ENCODE data around the gene ZNF280A. TPM values are rescaled to one million over a fixed set of nuclear protein-coding genes. Genes with fewer than 3 reads are reported as not detected.

The ZNF280A gene
- total RNA-seq, 3 donors from 2014 or later (not counting 1 experiment from before 2014, with no cell fraction given) = not detected

DNA sequence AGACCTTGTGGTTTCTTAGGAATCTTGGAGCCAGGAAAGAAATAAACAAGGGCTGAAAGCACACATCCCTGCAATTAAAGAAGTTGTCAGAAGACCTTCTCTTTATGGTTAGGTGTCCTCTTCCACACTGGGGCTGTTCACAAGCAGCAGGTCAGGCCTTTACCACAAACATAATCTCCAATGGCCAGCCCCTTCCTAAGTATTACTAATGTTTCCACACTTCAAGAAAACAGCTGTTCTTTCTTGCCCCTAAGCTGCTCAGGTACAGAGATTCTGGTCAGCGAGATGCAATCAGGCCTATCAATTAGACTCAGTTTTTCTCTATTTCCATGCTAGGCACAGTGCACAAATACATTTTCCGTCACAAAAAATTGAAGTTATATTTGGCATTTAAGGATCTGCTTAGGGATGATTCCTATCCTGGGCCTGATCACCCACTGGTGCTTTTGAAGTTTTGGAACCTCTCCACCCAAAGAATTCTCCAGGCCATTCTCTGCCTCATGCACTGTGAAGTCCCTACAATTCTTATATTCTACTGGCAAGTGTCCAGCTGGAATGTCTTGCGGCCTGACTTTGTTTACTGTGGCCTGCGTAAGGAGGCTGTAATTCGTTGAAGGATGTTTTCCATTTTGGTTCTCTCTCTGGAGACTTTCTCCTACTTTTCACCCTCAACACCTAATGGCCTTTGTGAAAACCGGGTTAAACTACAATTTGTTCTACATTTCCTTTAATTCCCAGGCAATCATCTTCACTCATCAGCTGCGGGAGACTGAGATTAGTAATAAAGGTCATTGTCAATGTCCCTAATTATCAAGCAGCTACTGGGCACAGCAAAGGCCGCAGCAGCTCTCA is 33.9 kb upstream of the ZNF280A start:
- Histone ChIP-seq H3K4me3 (ENCODE audit: low read length) (no peak overlapping the region), H3K27me3 (ENCODE audit: control insufficient read depth, insufficient read depth, low read length) (no peaks in the 10 kb centered on the region), H3K27ac (ENCODE audit: low read length) (no peak overlapping the region), H3K9me3 (ENCODE audit: control insufficient read depth, insufficient read depth, low read length) (no peaks in the 10 kb centered on the region), H3K4me1 (ENCODE audit: control insufficient read depth, insufficient read depth, low read length) (peaks cover 2% of the 10 kb centered on the region), H3K36me3 (ENCODE audit: control insufficient read depth, insufficient read depth, low read length) (no peaks in the 10 kb centered on the region)
- H3K4me3 Mint-ChIP-seq = no peak overlapping the region
- H3K27me3 Mint-ChIP-seq (ENCODE audit: low read depth in 2 of 2) = no peaks in the 10 kb centered on the region
- no peaks in the 10 kb centered on the region for H3K36me3 Mint-ChIP-seq
- TF ChIP-seq, protein P1, sequence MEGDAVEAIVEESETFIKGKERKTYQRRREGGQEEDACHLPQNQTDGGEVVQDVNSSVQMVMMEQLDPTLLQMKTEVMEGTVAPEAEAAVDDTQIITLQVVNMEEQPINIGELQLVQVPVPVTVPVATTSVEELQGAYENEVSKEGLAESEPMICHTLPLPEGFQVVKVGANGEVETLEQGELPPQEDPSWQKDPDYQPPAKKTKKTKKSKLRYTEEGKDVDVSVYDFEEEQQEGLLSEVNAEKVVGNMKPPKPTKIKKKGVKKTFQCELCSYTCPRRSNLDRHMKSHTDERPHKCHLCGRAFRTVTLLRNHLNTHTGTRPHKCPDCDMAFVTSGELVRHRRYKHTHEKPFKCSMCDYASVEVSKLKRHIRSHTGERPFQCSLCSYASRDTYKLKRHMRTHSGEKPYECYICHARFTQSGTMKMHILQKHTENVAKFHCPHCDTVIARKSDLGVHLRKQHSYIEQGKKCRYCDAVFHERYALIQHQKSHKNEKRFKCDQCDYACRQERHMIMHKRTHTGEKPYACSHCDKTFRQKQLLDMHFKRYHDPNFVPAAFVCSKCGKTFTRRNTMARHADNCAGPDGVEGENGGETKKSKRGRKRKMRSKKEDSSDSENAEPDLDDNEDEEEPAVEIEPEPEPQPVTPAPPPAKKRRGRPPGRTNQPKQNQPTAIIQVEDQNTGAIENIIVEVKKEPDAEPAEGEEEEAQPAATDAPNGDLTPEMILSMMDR (IDR thresholded peaks at IDR 0.05) = no peak
- peaks cover 0 to 2% of the 10 kb centered on the region in 2 donors for H3K4me1 Mint-ChIP-seq
- no peak for ATAC-seq
- intact Hi-C loops (cut with micrococcal nuclease) = no loop called here
- DNase-seq = no peak
- H3K27ac Mint-ChIP-seq = no peak overlapping the region
- H3K9me3 Mint-ChIP-seq = no peaks in the 10 kb centered on the region
- WGBS (ENCODE audit: insufficient coverage) = 64% methylated on average over 7 of the region's 8 CpGs

DNA sequence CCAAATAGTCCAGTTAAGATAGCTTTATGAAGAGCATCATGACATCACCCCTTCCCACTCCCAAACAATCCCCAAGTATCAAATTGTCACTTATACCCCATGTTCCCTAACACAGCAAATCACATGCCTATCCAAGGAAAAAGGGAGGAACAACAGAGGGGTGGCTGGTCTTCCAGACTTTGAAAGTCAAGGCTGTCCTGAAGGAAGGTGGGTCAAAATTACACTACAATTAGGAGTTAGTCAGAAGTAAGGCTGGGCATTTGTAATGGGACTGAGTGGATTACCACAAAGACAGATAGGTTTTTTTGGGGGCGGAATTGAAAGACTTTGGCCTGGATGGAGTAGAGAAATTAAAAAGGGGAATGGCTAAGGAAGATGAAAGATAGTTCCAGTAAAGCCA is 33.1 kb upstream of the ZNF280A start:
- Histone ChIP-seq H3K4me1 (ENCODE audit: control insufficient read depth, insufficient read depth, low read length) (no peaks in the 10 kb centered on the region), H3K9me3 (ENCODE audit: control insufficient read depth, insufficient read depth, low read length) (no peaks in the 10 kb centered on the region), H3K27ac (ENCODE audit: low read length) (no peak overlapping the region), H3K4me3 (ENCODE audit: low read length) (no peak overlapping the region), H3K27me3 (ENCODE audit: control insufficient read depth, insufficient read depth, low read length) (no peaks in the 10 kb centered on the region), H3K36me3 (ENCODE audit: control insufficient read depth, insufficient read depth, low read length) (no peaks in the 10 kb centered on the region)
- Mint-ChIP-seq H3K36me3 (no peaks in the 10 kb centered on the region), H3K27ac (no peak overlapping the region), H3K9me3 (no peaks in the 10 kb centered on the region), H3K4me1 (no peaks in the 10 kb centered on the region), H3K4me3 (no peak overlapping the region), H3K27me3 (ENCODE audit: low read depth in 2 of 2) (no peaks in the 10 kb centered on the region)
- TF ChIP-seq, protein P1 (IDR thresholded peaks at IDR 0.05) = no peak
- ATAC-seq (no peak), DNase-seq (no peak)
- 80% methylated on average over 1 of the region's 1 CpG for WGBS (ENCODE audit: insufficient coverage)
- intact Hi-C loops (cut with micrococcal nuclease) = no loop called here

DNA sequence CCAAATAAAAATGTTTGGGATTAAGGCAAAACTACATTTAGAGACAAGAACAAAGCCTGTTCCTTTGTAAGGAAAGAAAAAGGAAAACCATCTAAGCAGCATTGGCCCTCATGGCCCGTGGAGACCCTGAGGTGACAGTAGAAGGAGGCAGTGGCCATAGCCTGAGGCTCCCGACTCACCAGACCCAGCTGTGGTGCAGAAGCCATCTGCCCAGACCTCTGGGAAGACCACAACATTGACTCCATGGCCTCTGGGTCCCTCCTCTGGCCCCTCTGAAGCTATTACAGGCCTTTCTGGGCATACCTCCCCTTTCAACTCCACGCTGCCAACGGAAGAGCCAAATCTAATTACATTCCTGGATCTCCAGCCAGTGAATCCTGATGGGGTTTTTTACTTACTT is 32.6 kb upstream of the ZNF280A start:
- Mint-ChIP-seq H3K4me3 (no peak overlapping the region), H3K9me3 (no peaks in the 10 kb centered on the region), H3K4me1 (no peaks in the 10 kb centered on the region), H3K27me3 (ENCODE audit: low read depth in 2 of 2) (no peaks in the 10 kb centered on the region), H3K36me3 (no peaks in the 10 kb centered on the region), H3K27ac (no peak overlapping the region)
- whole genome bisulfite sequencing (ENCODE audit: insufficient coverage) = 58% methylated on average over 4 of the region's 4 CpGs
- no peak for ATAC-seq
- DNase-seq = no peak
- TF ChIP-seq, protein P1 (IDR thresholded peaks at IDR 0.05) = no peak
- intact Hi-C loops (cut with micrococcal nuclease) = no loop called here
- no peak overlapping the region for H3K4me3 ChIP-seq (ENCODE audit: low read length)
- H3K36me3 ChIP-seq (ENCODE audit: control insufficient read depth, insufficient read depth, low read length) = no peaks in the 10 kb centered on the region
- H3K27ac ChIP-seq (ENCODE audit: low read length) = no peak overlapping the region
- no peaks in the 10 kb centered on the region for H3K9me3 ChIP-seq (ENCODE audit: control insufficient read depth, insufficient read depth, low read length)
- H3K4me1 ChIP-seq (ENCODE audit: control insufficient read depth, insufficient read depth, low read length) = no peaks in the 10 kb centered on the region
- H3K27me3 ChIP-seq (ENCODE audit: control insufficient read depth, insufficient read depth, low read length) = no peaks in the 10 kb centered on the region
